ENCODE data around the gene GYG2.

The GYG2 gene

DNA sequence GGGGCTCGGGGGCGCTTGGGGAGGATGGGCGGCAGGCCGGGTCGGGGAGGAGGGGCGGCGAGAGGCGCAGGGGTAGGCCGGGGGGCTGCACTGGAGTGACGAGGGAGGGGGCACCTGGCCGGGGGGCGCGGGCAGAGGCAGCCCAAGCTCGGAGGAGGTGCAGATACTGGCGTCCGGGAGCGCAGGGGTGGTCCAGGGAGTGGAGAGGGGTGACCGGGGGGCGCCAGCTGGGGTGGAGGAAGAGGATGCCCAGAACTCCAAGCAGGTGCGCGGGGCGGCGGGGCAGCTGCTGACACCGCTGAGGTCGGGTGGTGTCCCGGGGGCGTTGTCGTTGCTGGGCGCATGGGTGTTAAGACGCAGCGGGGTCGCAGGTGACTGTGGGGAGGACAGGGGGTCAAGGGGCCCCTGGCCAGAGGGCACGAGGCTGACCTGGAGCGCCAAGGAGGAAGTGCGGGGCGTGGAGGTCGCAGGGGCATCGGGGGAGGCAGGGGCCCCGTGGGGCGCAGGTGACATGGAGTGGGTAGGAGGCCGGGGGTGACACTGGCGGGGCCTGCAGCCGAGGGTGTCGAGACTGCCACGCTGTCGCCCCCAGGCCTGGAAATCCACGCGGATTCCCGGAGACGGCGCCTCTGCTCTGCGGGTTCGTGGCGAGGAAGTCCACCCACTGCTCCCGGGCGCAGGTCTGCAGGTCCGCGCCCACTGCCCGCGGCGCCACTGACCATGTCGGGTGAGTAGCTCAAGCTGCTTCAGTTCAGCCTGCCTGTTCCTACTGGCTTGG lies 928 bp downstream of the GYG2 start:
- Mint-ChIP-seq H3K27ac (no peak overlapping the region), H3K9me3 (no peaks in the 10 kb centered on the region), H3K27me3 (peaks cover 46% of the 10 kb centered on the region), H3K36me3 (ENCODE audit: low read depth) (no peaks in the 10 kb centered on the region), H3K4me3 (no peak overlapping the region), H3K4me1 (ENCODE audit: low read depth) (no peaks in the 10 kb centered on the region)
- DNase-seq = no peak

DNA sequence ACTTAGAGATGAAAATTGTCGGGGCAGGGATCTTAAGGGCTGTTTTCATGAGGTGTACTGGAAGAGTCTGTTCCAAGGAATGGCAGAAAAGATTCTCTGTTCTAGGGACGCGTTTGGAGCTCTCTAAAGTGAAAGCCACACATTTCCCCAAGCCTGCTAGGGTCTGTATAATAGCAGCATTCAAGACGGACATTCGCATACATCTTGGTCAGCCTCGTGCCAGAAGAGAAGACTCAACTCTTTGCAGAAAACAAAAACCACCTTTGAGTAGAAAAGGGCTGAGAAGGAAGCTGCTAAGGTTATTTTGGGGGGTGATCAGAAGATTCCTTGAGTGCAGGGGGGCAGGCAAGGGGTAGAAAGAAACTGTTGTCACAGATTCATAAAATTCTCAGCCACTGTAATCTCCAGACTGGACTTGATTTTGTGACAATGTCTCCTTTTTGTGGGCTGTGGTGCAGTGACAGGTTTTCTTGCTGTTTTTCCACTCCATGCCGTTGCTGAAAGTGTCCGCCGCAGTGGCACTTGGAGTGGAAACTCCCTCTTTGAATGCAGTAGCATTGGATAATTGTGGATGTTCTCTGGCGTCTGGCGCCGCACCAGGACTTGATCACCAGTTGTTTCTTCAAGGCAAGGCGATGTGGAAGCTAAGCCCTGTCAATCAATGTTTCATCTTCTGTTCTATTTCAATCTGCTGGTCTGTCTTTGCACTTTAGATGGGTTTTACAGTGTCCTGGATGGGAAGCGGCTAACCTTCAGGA lies 2.9 kb downstream of the GYG2 start:
- peaks cover 56% of the 10 kb centered on the region for H3K27me3 Mint-ChIP-seq
- no peaks in the 10 kb centered on the region for H3K4me1 Mint-ChIP-seq (ENCODE audit: low read depth)
- H3K9me3 Mint-ChIP-seq = no peaks in the 10 kb centered on the region
- no peaks in the 10 kb centered on the region for H3K36me3 Mint-ChIP-seq (ENCODE audit: low read depth)
- H3K27ac Mint-ChIP-seq = no peak overlapping the region
- DNase-seq = no peak
- no peak overlapping the region for H3K4me3 Mint-ChIP-seq

DNA sequence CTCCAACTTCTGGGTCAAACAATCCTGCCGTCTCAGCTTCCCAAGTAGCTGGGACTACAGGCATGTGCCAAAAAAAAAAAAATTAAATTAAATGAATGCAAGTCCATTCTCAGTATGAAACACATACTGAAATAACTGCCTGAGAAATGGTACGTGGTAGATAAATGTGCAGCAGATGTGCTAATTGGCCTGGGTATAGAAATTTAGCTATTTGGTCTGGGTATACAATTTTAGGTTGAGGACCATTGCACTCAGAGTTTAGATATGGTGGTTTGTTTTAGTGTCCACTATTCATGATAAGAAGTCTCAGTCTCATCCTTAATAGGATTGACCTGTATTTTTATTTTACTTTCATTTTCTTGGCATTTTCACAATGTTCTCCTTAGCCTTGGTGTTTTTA lies 9.2 kb downstream of the GYG2 start:
- Mint-ChIP-seq H3K9me3 (peaks cover 23% of the 10 kb centered on the region), H3K27me3 (peaks cover 48% of the 10 kb centered on the region), H3K27ac (no peak overlapping the region), H3K36me3 (ENCODE audit: low read depth) (no peaks in the 10 kb centered on the region), H3K4me3 (no peak overlapping the region), H3K4me1 (ENCODE audit: low read depth) (no peaks in the 10 kb centered on the region)
- DNase-seq = no peak

DNA sequence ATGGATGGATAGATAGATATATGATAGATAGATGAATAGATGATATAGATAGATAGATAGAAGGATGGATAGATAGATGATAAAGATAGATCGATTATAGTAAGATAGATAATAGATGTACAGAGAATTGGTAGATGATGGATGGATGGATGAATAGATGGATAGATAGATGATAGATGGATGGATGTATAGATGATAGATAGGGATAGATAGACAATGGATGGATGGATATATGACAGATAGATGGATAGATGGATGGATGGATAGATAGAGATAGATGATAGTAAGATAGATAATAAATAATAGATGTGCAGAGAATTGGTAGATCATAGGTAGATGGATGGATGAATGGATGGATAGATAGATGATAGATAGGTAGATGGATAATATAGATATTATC lies 12.2 kb downstream of the GYG2 start:
- Mint-ChIP-seq H3K27ac (no peak overlapping the region), H3K9me3 (peaks cover 23% of the 10 kb centered on the region), H3K4me3 (no peak overlapping the region), H3K4me1 (ENCODE audit: low read depth) (no peaks in the 10 kb centered on the region), H3K27me3 (peaks cover 26% of the 10 kb centered on the region), H3K36me3 (ENCODE audit: low read depth) (no peaks in the 10 kb centered on the region)
- no peak for DNase-seq

DNA sequence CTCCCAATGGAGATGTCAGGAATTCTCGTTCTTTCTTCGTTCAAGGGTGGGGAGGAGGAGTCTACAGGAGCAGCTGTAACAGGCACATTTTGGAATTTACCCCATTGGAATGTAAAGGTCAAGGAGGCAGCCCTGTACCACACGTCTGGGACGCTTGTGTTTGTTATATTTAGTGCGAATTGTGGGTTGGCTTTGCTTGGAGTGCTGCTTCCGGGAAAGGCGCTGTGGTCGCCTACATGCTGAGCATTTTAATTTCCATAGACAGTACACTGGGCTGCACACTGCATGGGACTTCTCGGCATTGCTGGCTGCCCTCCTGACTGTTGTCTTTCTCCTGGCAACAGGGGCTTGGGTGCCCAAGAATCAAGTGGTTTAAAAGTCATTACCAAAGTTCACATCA lies 12.8 kb downstream of the GYG2 start:
- H3K27ac Mint-ChIP-seq = no peak overlapping the region
- peaks cover 23% of the 10 kb centered on the region for H3K9me3 Mint-ChIP-seq
- H3K27me3 Mint-ChIP-seq = peaks cover 24% of the 10 kb centered on the region
- no peak for DNase-seq
- H3K36me3 Mint-ChIP-seq (ENCODE audit: low read depth) = no peaks in the 10 kb centered on the region
- H3K4me1 Mint-ChIP-seq (ENCODE audit: low read depth) = no peaks in the 10 kb centered on the region
- H3K4me3 Mint-ChIP-seq = no peak overlapping the region

DNA sequence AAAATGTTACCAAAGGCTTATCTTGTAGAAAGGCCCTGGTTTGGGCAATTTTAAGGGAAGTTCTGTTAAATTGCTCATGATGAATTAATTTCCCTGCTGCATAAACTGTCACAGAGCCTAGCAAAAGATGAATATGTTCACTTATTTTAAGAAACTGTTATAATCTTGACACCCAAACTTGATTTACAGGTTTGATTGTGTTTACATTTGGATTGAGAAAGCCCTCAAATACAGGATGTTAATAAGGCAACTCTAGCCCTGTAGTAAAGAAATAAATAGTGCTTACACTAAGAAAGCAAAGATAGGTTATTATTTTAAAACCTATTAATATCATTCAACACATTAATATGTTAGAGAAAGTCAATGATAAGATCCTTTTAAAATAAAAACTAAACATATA lies 18.3 kb downstream of the GYG2 start:
- H3K36me3 Mint-ChIP-seq (ENCODE audit: low read depth) = no peaks in the 10 kb centered on the region
- no peak overlapping the region for H3K4me3 Mint-ChIP-seq
- peaks cover 12% of the 10 kb centered on the region for H3K27me3 Mint-ChIP-seq
- no peak overlapping the region for H3K27ac Mint-ChIP-seq
- no peaks in the 10 kb centered on the region for H3K9me3 Mint-ChIP-seq
- no peak for DNase-seq
- no peaks in the 10 kb centered on the region for H3K4me1 Mint-ChIP-seq (ENCODE audit: low read depth)

DNA sequence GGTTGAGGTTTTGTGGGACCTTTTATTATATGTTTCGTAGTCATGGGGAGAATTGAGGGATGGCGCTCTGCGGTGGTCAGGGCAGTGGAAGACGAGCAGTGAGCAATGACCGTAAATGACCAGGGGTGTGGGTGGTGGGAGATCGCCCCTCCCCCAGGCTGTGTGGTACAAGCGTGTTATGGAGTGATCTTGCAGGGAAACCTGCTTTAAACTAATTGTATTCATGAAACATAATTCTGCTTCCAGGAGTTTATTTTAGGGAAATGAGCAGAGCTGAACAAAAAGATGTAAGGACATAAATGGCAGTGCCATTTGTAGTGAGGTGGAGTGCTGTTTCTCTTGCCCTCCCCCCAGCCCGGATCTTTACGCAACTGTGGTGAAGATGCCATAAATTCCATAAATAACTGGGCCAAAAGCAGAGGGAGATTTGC lies 20.2 kb downstream of the GYG2 start:
- DNase-seq = no peak
- Mint-ChIP-seq H3K4me3 (no peak overlapping the region), H3K36me3 (ENCODE audit: low read depth) (no peaks in the 10 kb centered on the region), H3K4me1 (ENCODE audit: low read depth) (no peaks in the 10 kb centered on the region), H3K27ac (no peak overlapping the region), H3K9me3 (no peaks in the 10 kb centered on the region), H3K27me3 (peaks cover 10% of the 10 kb centered on the region)

DNA sequence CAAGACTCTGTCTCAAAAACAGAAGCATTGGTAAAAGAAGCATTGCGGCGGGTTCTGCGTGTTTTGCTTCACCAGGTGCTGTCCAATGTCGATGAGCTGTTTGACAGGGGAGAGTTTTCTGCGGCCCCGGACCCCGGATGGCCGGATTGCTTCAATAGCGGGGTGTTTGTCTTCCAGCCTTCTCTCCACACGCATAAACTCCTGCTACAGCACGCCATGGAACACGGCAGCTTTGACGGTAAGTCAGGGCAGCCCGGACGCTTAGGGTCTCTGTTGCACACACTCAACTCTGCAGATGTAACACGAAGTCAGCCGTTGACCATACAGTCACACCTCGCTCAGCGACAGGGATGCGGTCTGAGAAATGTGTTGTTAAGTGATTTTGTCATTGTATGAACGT lies 26.2 kb downstream of the GYG2 start:
- Mint-ChIP-seq H3K4me1 (ENCODE audit: low read depth) (no peaks in the 10 kb centered on the region), H3K36me3 (ENCODE audit: low read depth) (no peaks in the 10 kb centered on the region)
- DNase-seq = no peak

DNA sequence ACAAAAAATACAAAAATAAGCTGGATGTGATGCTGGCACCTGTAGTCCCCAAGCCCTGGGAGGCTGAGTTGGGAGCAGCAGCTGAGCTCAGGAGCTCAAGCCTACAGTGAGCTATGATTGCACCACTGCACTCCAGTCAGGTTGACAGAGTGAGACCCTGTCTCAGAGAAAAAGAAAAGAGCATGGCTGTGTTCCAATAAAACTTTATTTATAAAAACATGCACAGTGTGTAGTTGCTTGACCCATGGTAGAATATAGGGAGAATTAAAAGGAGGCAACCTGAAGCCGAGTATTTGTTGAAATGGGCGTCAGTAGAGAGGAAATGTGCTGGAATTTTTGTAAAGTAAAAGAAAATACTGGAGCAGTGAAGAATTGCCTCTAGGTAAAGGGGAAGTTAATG lies 27.0 kb downstream of the GYG2 start:
- Mint-ChIP-seq H3K27me3 (peaks cover 11% of the 10 kb centered on the region), H3K4me1 (ENCODE audit: low read depth) (no peaks in the 10 kb centered on the region), H3K27ac (no peak overlapping the region), H3K36me3 (ENCODE audit: low read depth) (no peaks in the 10 kb centered on the region), H3K4me3 (no peak overlapping the region), H3K9me3 (no peaks in the 10 kb centered on the region)
- no peak for DNase-seq

More for the DNA sequence above, 26.2 kb downstream of the GYG2 start:
- Mint-ChIP-seq H3K4me3 (no peak overlapping the region), H3K27me3 (peaks cover 11% of the 10 kb centered on the region), H3K9me3 (no peaks in the 10 kb centered on the region), H3K27ac (no peak overlapping the region)

DNA sequence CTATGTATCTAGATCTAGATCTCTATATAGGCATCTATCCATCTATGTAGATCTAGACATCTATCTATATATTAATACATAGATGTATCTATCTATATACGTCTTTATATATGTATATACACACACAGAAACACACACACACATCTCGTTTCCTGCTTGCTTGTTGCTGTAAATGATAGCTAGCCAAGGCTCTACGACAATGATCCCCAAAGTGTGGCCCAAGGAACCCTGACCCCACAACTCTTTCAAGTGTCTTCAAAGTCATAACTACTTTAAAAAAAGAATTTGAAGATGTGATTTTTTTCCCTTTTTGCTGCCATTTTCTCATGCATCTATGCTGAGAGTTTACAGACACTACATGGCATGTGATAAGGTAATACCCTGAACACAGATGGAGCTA lies 28.8 kb downstream of the GYG2 start:
- Mint-ChIP-seq H3K4me3 (no peak overlapping the region), H3K4me1 (ENCODE audit: low read depth) (no peaks in the 10 kb centered on the region), H3K36me3 (ENCODE audit: low read depth) (no peaks in the 10 kb centered on the region), H3K9me3 (no peaks in the 10 kb centered on the region), H3K27ac (no peak overlapping the region), H3K27me3 (peaks cover 19% of the 10 kb centered on the region)
- DNase-seq = no peak

DNA sequence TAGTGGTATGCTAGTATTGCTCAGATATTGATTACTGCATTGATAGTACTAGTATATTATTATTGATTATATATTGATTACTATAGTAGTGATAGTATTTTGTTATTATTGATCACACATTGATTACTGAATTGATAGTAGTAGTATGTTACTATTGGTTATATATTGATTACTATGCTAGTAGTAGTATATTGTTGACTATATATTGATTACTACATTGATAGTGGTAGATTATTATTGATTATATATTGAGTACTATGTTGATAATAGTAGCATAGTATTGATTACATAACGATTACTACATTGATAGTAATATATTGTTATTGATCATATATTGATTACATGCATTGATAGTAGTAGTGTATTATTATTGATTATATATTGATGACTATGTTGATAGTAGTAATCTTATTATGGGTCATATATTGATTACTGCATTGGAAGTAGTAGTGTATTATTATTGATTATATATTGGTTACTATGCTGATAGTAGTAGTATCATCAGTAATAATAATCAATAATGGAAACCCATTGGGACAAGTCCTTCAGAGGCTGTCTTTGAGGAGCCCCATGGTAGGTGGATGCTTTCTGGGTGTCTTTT lies 30.6 kb downstream of the GYG2 start:
- H3K27ac Mint-ChIP-seq = no peak overlapping the region
- no peak for DNase-seq
- no peaks in the 10 kb centered on the region for H3K9me3 Mint-ChIP-seq
- no peaks in the 10 kb centered on the region for H3K36me3 Mint-ChIP-seq (ENCODE audit: low read depth)
- H3K4me1 Mint-ChIP-seq (ENCODE audit: low read depth) = no peaks in the 10 kb centered on the region
- H3K4me3 Mint-ChIP-seq = no peak overlapping the region
- H3K27me3 Mint-ChIP-seq = peaks cover 26% of the 10 kb centered on the region

DNA sequence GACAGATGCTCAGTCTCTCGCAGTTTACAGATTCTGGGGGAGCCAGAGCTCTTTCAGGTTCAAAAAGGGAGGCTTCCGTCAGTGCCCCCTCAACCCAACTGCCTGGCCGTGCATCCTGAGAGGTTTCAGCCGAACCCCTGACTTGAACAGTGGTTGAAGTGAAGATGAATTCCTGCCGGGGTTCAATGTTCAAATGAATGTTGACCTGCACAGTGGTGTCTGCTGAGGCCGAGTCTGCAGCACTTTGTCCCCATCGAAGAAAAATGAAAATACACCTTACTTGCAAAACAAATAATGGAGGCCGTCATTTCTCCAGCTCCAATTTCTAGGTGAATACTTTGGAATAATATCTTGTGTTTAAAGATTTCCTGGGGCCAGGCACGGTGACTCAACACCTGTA lies 33.7 kb downstream of the GYG2 start:
- no peak for DNase-seq
- no peak overlapping the region for H3K27ac Mint-ChIP-seq
- no peak overlapping the region for H3K4me3 Mint-ChIP-seq
- no peaks in the 10 kb centered on the region for H3K9me3 Mint-ChIP-seq
- H3K36me3 Mint-ChIP-seq (ENCODE audit: low read depth) = no peaks in the 10 kb centered on the region
- H3K4me1 Mint-ChIP-seq (ENCODE audit: low read depth) = no peaks in the 10 kb centered on the region
- H3K27me3 Mint-ChIP-seq = peaks cover 40% of the 10 kb centered on the region

DNA sequence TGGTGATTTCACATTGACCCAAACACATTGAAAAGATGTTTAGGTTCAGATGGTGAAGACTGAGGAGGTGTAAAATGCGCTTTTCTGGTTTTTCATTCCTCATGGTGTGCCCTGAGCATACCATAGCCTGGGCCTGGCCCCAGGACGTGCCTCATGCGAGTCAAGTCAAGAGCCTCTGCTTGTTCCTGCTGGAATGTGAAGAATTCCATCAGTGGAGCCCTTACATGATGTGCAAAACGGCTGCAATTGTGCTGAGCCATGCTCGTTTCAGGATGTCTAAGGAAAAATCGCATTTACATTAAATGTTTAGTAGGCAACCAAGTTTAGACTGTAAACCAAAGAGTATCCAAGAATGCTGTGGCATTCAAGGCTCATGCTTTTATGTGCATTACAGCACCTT lies 34.9 kb downstream of the GYG2 start:
- no peaks in the 10 kb centered on the region for H3K36me3 Mint-ChIP-seq (ENCODE audit: low read depth)
- H3K27me3 Mint-ChIP-seq = peaks cover 37% of the 10 kb centered on the region
- no peak for DNase-seq
- H3K27ac Mint-ChIP-seq = no peak overlapping the region
- no peaks in the 10 kb centered on the region for H3K4me1 Mint-ChIP-seq (ENCODE audit: low read depth)
- no peaks in the 10 kb centered on the region for H3K9me3 Mint-ChIP-seq
- no peak overlapping the region for H3K4me3 Mint-ChIP-seq

DNA sequence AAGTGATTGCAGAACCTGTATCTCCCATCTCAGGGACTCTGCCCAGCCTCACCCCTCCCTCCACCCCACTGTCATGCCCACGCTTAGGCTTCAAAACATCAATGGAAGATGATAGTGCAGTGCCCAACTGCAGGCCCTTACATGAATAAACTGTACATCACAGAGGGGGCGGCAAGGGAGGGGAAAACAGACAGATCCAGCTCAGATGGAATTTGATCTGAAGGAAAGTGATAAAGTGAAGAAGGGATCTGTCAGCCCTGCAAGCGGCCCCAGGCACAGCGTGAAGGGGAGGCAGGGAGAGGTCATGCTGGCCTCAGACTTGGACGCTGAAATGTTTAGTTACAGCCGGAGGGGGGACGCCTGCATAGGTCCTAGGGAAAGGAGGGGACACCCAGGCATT lies 38.5 kb downstream of the GYG2 start:
- H3K27me3 Mint-ChIP-seq = peaks cover 32% of the 10 kb centered on the region
- H3K27ac Mint-ChIP-seq = no peak overlapping the region
- peaks cover 4% of the 10 kb centered on the region for H3K9me3 Mint-ChIP-seq
- no peaks in the 10 kb centered on the region for H3K36me3 Mint-ChIP-seq (ENCODE audit: low read depth)
- no peaks in the 10 kb centered on the region for H3K4me1 Mint-ChIP-seq (ENCODE audit: low read depth)
- no peak overlapping the region for H3K4me3 Mint-ChIP-seq
- no peak for DNase-seq

DNA sequence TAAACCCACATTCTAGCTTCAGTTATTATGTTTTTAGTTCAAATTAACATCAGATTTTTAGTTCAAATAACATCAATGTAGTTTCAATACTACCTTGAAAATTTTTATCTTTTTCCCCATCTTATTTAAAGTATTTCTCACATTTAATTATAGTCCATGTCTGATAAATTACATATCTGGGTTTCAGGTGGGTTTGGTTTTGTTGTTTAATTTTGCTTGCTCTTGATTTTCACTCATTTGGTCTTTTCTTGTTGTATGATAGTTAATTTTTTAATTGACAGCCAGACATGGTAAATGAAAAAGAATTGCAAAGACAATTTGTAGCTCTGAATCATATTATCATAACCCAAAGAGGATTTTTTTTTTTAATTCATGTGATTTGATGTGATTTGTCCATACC lies 41.9 kb downstream of the GYG2 start:
- no peak overlapping the region for H3K4me3 Mint-ChIP-seq
- peaks cover 26% of the 10 kb centered on the region for H3K27me3 Mint-ChIP-seq
- DNase-seq = no peak
- H3K4me1 Mint-ChIP-seq (ENCODE audit: low read depth) = no peaks in the 10 kb centered on the region
- peaks cover 4% of the 10 kb centered on the region for H3K9me3 Mint-ChIP-seq
- H3K36me3 Mint-ChIP-seq (ENCODE audit: low read depth) = no peaks in the 10 kb centered on the region
- no peak overlapping the region for H3K27ac Mint-ChIP-seq

All from activated T-cell treated with anti-CD3 and anti-CD28 coated beads, Interleukin-2, amount 50 U/mL, for 24 hours (primary cell).